CD4-positive, alpha-beta T cell (primary cell): ENCODE results near the gene PRKCA. TPM values are rescaled to one million over a fixed set of nuclear protein-coding genes. Genes with fewer than 3 reads are reported as not detected.
A peak's percentile ranks its signal among the peaks of the same experiment; 100 is the strongest.

ENCODE experiments used
- ATAC-seq: fragments of 200-7000 bp; cut with Tn5 transposase; one replicate; pipeline ENCODE4 v1.10.0; 2022; ENCODE audit warnings: mild to moderate bottlenecking; ENCODE audit not compliant: poor library complexity
- CTCF ChIA-PET: fragments of 350-600 bp; sonication (Branson Sonifier 250); formaldehyde crosslinking; loops from one replicate; lab custom pipeline; 2021; ENCODE audit warnings: antibody characterized with exemption, inconsistent platforms; lab: Charles Lee
- POLR2A ChIA-PET: fragments of 350-600 bp; sonication (Branson Sonifier 250); formaldehyde crosslinking; loops from one replicate; lab custom pipeline; 2021; ENCODE audit warnings: antibody characterized with exemption, inconsistent platforms; lab: Charles Lee
- DNase-seq, 14 experiments: peaks; one replicate each; pipeline ENCODE4 v3.0.0-alpha.2; 2013 to 2020; ENCODE audit warnings: mixed read lengths in 2 of 14
- H3K27ac ChIP-seq, 2 donors: one replicate each; pipeline versions ENCODE4 v1.5.1 to v1.7.0; 2013; ENCODE audit warnings: low read length in 2 of 2, low read depth in 1 of 2, mild to moderate bottlenecking in 1 of 2
- H3K27me3 ChIP-seq, 2 experiments: 1 replicate in 1 of 2; 2 replicates in 1 of 2; pipeline versions ENCODE4 v1.6.1 to v1.7.0; 2013; ENCODE audit warnings: low read length in 2 of 2, control low read depth in 1 of 2, mild to moderate bottlenecking in 1 of 2, moderate library complexity in 1 of 2; ENCODE audit not compliant: insufficient read depth in 2 of 2, control insufficient read depth in 1 of 2
- H3K36me3 ChIP-seq: one replicate; pipeline ENCODE4 v1.6.1; 2013; ENCODE audit warnings: low read length, control low read depth; ENCODE audit not compliant: insufficient read depth
- H3K4me1 ChIP-seq: one replicate; pipeline ENCODE4 v1.6.1; 2013; ENCODE audit warnings: low read length, control low read depth; ENCODE audit not compliant: insufficient read depth
- H3K4me3 ChIP-seq: one replicate; pipeline ENCODE4 v1.5.1; 2013; ENCODE audit warnings: mild to moderate bottlenecking, low read length, moderate library complexity
- H3K9me3 ChIP-seq, 2 experiments: 1 replicate in 1 of 2; 2 replicates in 1 of 2; pipeline versions ENCODE4 v1.6.1 to v1.7.0; 2013; ENCODE audit warnings: low read length in 2 of 2, mild to moderate bottlenecking in 2 of 2, control low read depth in 1 of 2, moderate library complexity in 1 of 2; ENCODE audit not compliant: control insufficient read depth in 1 of 2, insufficient read depth in 1 of 2
- H3K27ac Mint-ChIP-seq: one replicate; pipeline ENCODE4 v1.8.0; 2020; ENCODE audit warnings: mixed read lengths
- H3K27me3 Mint-ChIP-seq: one replicate; pipeline ENCODE4 v1.8.0; 2021; ENCODE audit warnings: mixed read lengths
- H3K36me3 Mint-ChIP-seq: one replicate; pipeline ENCODE4 v1.8.0; 2021; ENCODE audit warnings: low read depth, mixed read lengths
- H3K4me1 Mint-ChIP-seq: one replicate; pipeline ENCODE4 v1.8.0; 2021; ENCODE audit warnings: low read depth, mixed read lengths
- H3K4me3 Mint-ChIP-seq: one replicate; pipeline ENCODE4 v1.8.0; 2020; ENCODE audit warnings: mild to moderate bottlenecking, mixed read lengths
- H3K9me3 Mint-ChIP-seq: one replicate; pipeline ENCODE4 v1.8.0; 2020; ENCODE audit warnings: mixed read lengths
- CTCF ChIP-seq: fragments of 200-600 bp; IDR thresholded peaks from one replicate; pipeline ENCODE4 v1.8.0; 2022; ENCODE audit warnings: antibody characterized with exemption, mild to moderate bottlenecking
- intact Hi-C, 2 experiments: fragments of 100-400 bp; cut with DNase I in 1 of 2; cut with micrococcal nuclease in 1 of 2; formaldehyde crosslinking; loops; one replicate each; pipeline versions ENCODE4 v1.15.1 to v1.9.0; 2023 to 2025; cut with DNase I, micrococcal nuclease
- total RNA-seq, 174 experiments: library from RNA in 2 of 174; stranded (reverse) in 2 of 174; gene quantifications; one replicate each; pipeline ENCODE4 v1.2.3 and lab custom pipeline; 2021 to 2026

The PRKCA gene
- total RNA-seq, 2 experiments from 2014 or later = 84.8 to 88.6 TPM

- Mint-ChIP-seq H3K9me3 (no peaks in the 10 kb centered on the region), H3K36me3 (peaks cover 38% of the 10 kb centered on the region), H3K27me3 (no peaks in the 10 kb centered on the region), H3K4me3 (peak overlapping the region; percentile 100), H3K27ac (peak overlapping the region; percentile 85), H3K4me1 (peaks cover 80% of the 10 kb centered on the region)
- Histone ChIP-seq H3K4me3 (peak overlapping the region; percentile 82), H3K4me1 (peaks cover 26% of the 10 kb centered on the region), H3K9me3 (no peaks in the 10 kb centered on the region), H3K27ac (peak overlapping the region in 1 of 2 donors; percentile 56), H3K36me3 (no peaks in the 10 kb centered on the region), H3K27me3 (no peaks in the 10 kb centered on the region)
- ChIA-PET POLR2A (interaction anchor here (0.6 to 4.9 kb wide), 8 partner anchors 11 to 1317 kb away, joined by 3 to 44 read pairs (median 5); no protein-coding TSS in a partner anchor), CTCF (no interaction called here)
- peak; percentile 18 to 79 (median 40) for DNase-seq
- ATAC-seq = peak; percentile 34
- TF ChIP-seq CTCF = no peak
- intact Hi-C loops = loop anchor here (5.0 kb wide), 7 partner anchors 39 to 129 kb away; partner anchors contain the start of gene CEP112 (in 1 of the 2)
Measured at GRCh38 chr17:66302761-66303626, 581 bp downstream of the PRKCA start.

- H3K4me1 ChIP-seq = peaks cover 24% of the 10 kb centered on the region
- TF ChIP-seq CTCF = no peak
- DNase-seq (peak in 7 of 14 experiments; percentile 11 to 66 (median 42)), ATAC-seq (peak; percentile 27)
- peaks cover 84% of the 10 kb centered on the region for H3K4me1 Mint-ChIP-seq
- H3K27me3 Mint-ChIP-seq = no peaks in the 10 kb centered on the region
- H3K36me3 ChIP-seq = no peaks in the 10 kb centered on the region
- H3K9me3 Mint-ChIP-seq = no peaks in the 10 kb centered on the region
- peak overlapping the region; percentile 82 for H3K4me3 ChIP-seq
- no peaks in the 10 kb centered on the region for H3K27me3 ChIP-seq
- ChIA-PET POLR2A (interaction anchor here (0.6 to 4.9 kb wide), 10 partner anchors 9 to 95 kb away, joined by 3 to 44 read pairs (median 4); no protein-coding TSS in a partner anchor), CTCF (interaction anchor here (1.0 to 1.2 kb wide), 2 partner anchors 9 to 103 kb away, joined by 3 read pairs; no protein-coding TSS in a partner anchor)
- H3K27ac ChIP-seq = peak overlapping the region; percentile 36 to 56
- peaks cover 53% of the 10 kb centered on the region for H3K36me3 Mint-ChIP-seq
- no peaks in the 10 kb centered on the region for H3K9me3 ChIP-seq
- peak overlapping the region; percentile 100 for H3K4me3 Mint-ChIP-seq
- peak overlapping the region; percentile 85 for H3K27ac Mint-ChIP-seq
- intact Hi-C loops = loop anchor here (2.0 to 5.0 kb wide), 9 partner anchors 26 to 128 kb away; partner anchors contain the start of gene CEP112 (in 1 of the 2)
Measured at GRCh38 chr17:66304304-66305174, 2.1 kb downstream of the PRKCA start.

GRCh38 chr17:66306446-66306845, 4.0 kb downstream of the PRKCA start:
- no peak for DNase-seq
- peak overlapping the region; percentile 87 for H3K4me3 Mint-ChIP-seq
- H3K4me3 ChIP-seq = peak overlapping the region; percentile 0
- peaks cover 22% of the 10 kb centered on the region for H3K4me1 ChIP-seq
- peaks cover 82% of the 10 kb centered on the region for H3K4me1 Mint-ChIP-seq
- peak overlapping the region; percentile 85 for H3K27ac Mint-ChIP-seq
- peaks cover 68% of the 10 kb centered on the region for H3K36me3 Mint-ChIP-seq
- no peak for TF ChIP-seq CTCF
- no peaks in the 10 kb centered on the region for H3K9me3 ChIP-seq
- ATAC-seq = no peak
- CTCF ChIA-PET = interaction anchor here (1.0 to 1.3 kb wide), 2 partner anchors 48 to 106 kb away, joined by 3 to 4 read pairs; no protein-coding TSS in a partner anchor
- no peaks in the 10 kb centered on the region for H3K27me3 ChIP-seq
- POLR2A ChIA-PET = interaction anchor here (0.6 to 2.2 kb wide), 7 partner anchors 20 to 99 kb away, joined by 3 to 6 read pairs (median 4); no protein-coding TSS in a partner anchor
- H3K27me3 Mint-ChIP-seq = no peaks in the 10 kb centered on the region
- H3K9me3 Mint-ChIP-seq = no peaks in the 10 kb centered on the region
- intact Hi-C loops = loop anchor here in 1 of 2 experiments (2.0 to 5.0 kb wide), 2 partner anchors 24 to 91 kb away; no protein-coding TSS in a partner anchor
- H3K36me3 ChIP-seq = no peaks in the 10 kb centered on the region
- H3K27ac ChIP-seq = peak overlapping the region in 1 of 2 donors; percentile 14
